Measurements from ENCODE around the gene IQGAP1.

IQGAP1 gene

GRCh38 chr15:90352107-90352893 lies 35.7 kb upstream of the IQGAP1 start, which contains the start of gene ZNF774:
TSS of gene ZNF774 (plus strand) at chr15:90352284. CDS start at chr15:90354661, 2,377 bp downstream.
- Histone ChIP-seq H3K4me3 (ENCODE audit: low read depth in 1 of 2, low read length in 2 of 2) (peak within 1 kb of the TSS; percentile 85 to 96), H3K27ac (ENCODE audit: low read length) (no peak within 1 kb of the TSS), H3K36me3 (ENCODE audit: control insufficient read depth in 1 of 2, insufficient read depth in 2 of 2, low read length in 2 of 2) (no peaks in the 10 kb centered on the region), H3K4me1 (ENCODE audit: control insufficient read depth in 1 of 2, insufficient read depth in 2 of 2, low read length in 2 of 2) (peaks cover 0 to 5% of the 10 kb centered on the region in 2 donors), H3K27me3 (ENCODE audit: low read depth, low read length) (no peaks in the 10 kb centered on the region), H3K9me3 (ENCODE audit: control insufficient read depth in 1 of 2, low read length in 2 of 2) (no peaks in the 10 kb centered on the region)

- Histone ChIP-seq H3K4me1 (ENCODE audit: control insufficient read depth in 1 of 2, insufficient read depth in 2 of 2, low read length in 2 of 2) (peaks cover 0 to 5% of the 10 kb centered on the region in 2 donors), H3K27ac (ENCODE audit: low read length) (no peak overlapping the region)
Measured at GRCh38 chr15:90354986-90355385, 33.1 kb upstream of the IQGAP1 start.

GRCh38 chr15:90358124-90359033 lies 29.7 kb upstream of the IQGAP1 start:
- no peaks in the 10 kb centered on the region for H3K27me3 ChIP-seq (ENCODE audit: low read depth, low read length)
- no peak overlapping the region for H3K4me3 ChIP-seq (ENCODE audit: low read depth in 1 of 2, low read length in 2 of 2)
- no peaks in the 10 kb centered on the region for H3K9me3 ChIP-seq (ENCODE audit: control insufficient read depth in 1 of 2, low read length in 2 of 2)
- no peak overlapping the region for H3K27ac ChIP-seq (ENCODE audit: low read length)
- H3K4me1 ChIP-seq (ENCODE audit: control insufficient read depth in 1 of 2, insufficient read depth in 2 of 2, low read length in 2 of 2), result peaks cover 8 to 17% of the 10 kb centered on the region in 2 donors
- H3K36me3 ChIP-seq (ENCODE audit: control insufficient read depth in 1 of 2, insufficient read depth in 2 of 2, low read length in 2 of 2), result peaks cover 0 to 4% of the 10 kb centered on the region in 2 donors

More at GRCh38 chr15:90354986-90355385, 33.1 kb upstream of the IQGAP1 start:
- Histone ChIP-seq H3K36me3 (ENCODE audit: control insufficient read depth in 1 of 2, insufficient read depth in 2 of 2, low read length in 2 of 2) (no peaks in the 10 kb centered on the region), H3K9me3 (ENCODE audit: control insufficient read depth in 1 of 2, low read length in 2 of 2) (no peaks in the 10 kb centered on the region), H3K4me3 (ENCODE audit: low read depth in 1 of 2, low read length in 2 of 2) (no peak overlapping the region), H3K27me3 (ENCODE audit: low read depth, low read length) (no peaks in the 10 kb centered on the region)

GRCh38 chr15:90360746-90361145 lies 27.3 kb upstream of the IQGAP1 start:
- H3K36me3 ChIP-seq (ENCODE audit: control insufficient read depth in 1 of 2, insufficient read depth in 2 of 2, low read length in 2 of 2), result peaks cover 0 to 4% of the 10 kb centered on the region in 2 donors
- H3K27me3 ChIP-seq (ENCODE audit: low read depth, low read length), result no peaks in the 10 kb centered on the region
- no peak overlapping the region for H3K27ac ChIP-seq (ENCODE audit: low read length)
- peaks cover 8 to 21% of the 10 kb centered on the region in 2 donors for H3K4me1 ChIP-seq (ENCODE audit: control insufficient read depth in 1 of 2, insufficient read depth in 2 of 2, low read length in 2 of 2)
- no peaks in the 10 kb centered on the region for H3K9me3 ChIP-seq (ENCODE audit: control insufficient read depth in 1 of 2, low read length in 2 of 2)
- no peak overlapping the region for H3K4me3 ChIP-seq (ENCODE audit: low read depth in 1 of 2, low read length in 2 of 2)

GRCh38 chr15:90362936-90363212 lies 25.2 kb upstream of the IQGAP1 start:
- Histone ChIP-seq H3K27me3 (ENCODE audit: low read depth, low read length) (no peaks in the 10 kb centered on the region), H3K4me1 (ENCODE audit: control insufficient read depth in 1 of 2, insufficient read depth in 2 of 2, low read length in 2 of 2) (peaks cover 8 to 25% of the 10 kb centered on the region in 2 donors), H3K36me3 (ENCODE audit: control insufficient read depth in 1 of 2, insufficient read depth in 2 of 2, low read length in 2 of 2) (peaks cover 0 to 4% of the 10 kb centered on the region in 2 donors), H3K4me3 (ENCODE audit: low read depth in 1 of 2, low read length in 2 of 2) (no peak overlapping the region), H3K9me3 (ENCODE audit: control insufficient read depth in 1 of 2, low read length in 2 of 2) (no peaks in the 10 kb centered on the region), H3K27ac (ENCODE audit: low read length) (peak overlapping the region; percentile 24)

- no peaks in the 10 kb centered on the region for H3K27me3 ChIP-seq (ENCODE audit: low read depth, low read length)
- H3K4me3 ChIP-seq (ENCODE audit: low read depth in 1 of 2, low read length in 2 of 2), result no peak overlapping the region
- H3K9me3 ChIP-seq (ENCODE audit: control insufficient read depth in 1 of 2, low read length in 2 of 2), result no peaks in the 10 kb centered on the region
- peaks cover 8 to 25% of the 10 kb centered on the region in 2 donors for H3K4me1 ChIP-seq (ENCODE audit: control insufficient read depth in 1 of 2, insufficient read depth in 2 of 2, low read length in 2 of 2)
- peaks cover 0 to 4% of the 10 kb centered on the region in 2 donors for H3K36me3 ChIP-seq (ENCODE audit: control insufficient read depth in 1 of 2, insufficient read depth in 2 of 2, low read length in 2 of 2)
- H3K27ac ChIP-seq (ENCODE audit: low read length), result no peak overlapping the region
Measured at GRCh38 chr15:90364251-90364650, 23.8 kb upstream of the IQGAP1 start.

GRCh38 chr15:90365414-90366055 lies 22.5 kb upstream of the IQGAP1 start:
- Histone ChIP-seq H3K4me1 (ENCODE audit: control insufficient read depth in 1 of 2, insufficient read depth in 2 of 2, low read length in 2 of 2) (peaks cover 8 to 25% of the 10 kb centered on the region in 2 donors), H3K4me3 (ENCODE audit: low read depth in 1 of 2, low read length in 2 of 2) (no peak overlapping the region), H3K36me3 (ENCODE audit: control insufficient read depth in 1 of 2, insufficient read depth in 2 of 2, low read length in 2 of 2) (peaks cover 0 to 4% of the 10 kb centered on the region in 2 donors), H3K9me3 (ENCODE audit: control insufficient read depth in 1 of 2, low read length in 2 of 2) (no peaks in the 10 kb centered on the region), H3K27ac (ENCODE audit: low read length) (no peak overlapping the region), H3K27me3 (ENCODE audit: low read depth, low read length) (no peaks in the 10 kb centered on the region)

GRCh38 chr15:90367576-90367975 lies 20.5 kb upstream of the IQGAP1 start:
- H3K36me3 ChIP-seq (ENCODE audit: control insufficient read depth in 1 of 2, insufficient read depth in 2 of 2, low read length in 2 of 2), result no peaks in the 10 kb centered on the region
- peaks cover 2 to 16% of the 10 kb centered on the region in 2 donors for H3K4me1 ChIP-seq (ENCODE audit: control insufficient read depth in 1 of 2, insufficient read depth in 2 of 2, low read length in 2 of 2)
- H3K27ac ChIP-seq (ENCODE audit: low read length), result peak overlapping the region; percentile 11
- no peaks in the 10 kb centered on the region for H3K9me3 ChIP-seq (ENCODE audit: control insufficient read depth in 1 of 2, low read length in 2 of 2)
- H3K27me3 ChIP-seq (ENCODE audit: low read depth, low read length), result no peaks in the 10 kb centered on the region
- H3K4me3 ChIP-seq (ENCODE audit: low read depth in 1 of 2, low read length in 2 of 2), result no peak overlapping the region

- no peaks in the 10 kb centered on the region for H3K36me3 ChIP-seq (ENCODE audit: control insufficient read depth in 1 of 2, insufficient read depth in 2 of 2, low read length in 2 of 2)
- H3K27me3 ChIP-seq (ENCODE audit: low read depth, low read length), result no peaks in the 10 kb centered on the region
- H3K4me1 ChIP-seq (ENCODE audit: control insufficient read depth in 1 of 2, insufficient read depth in 2 of 2, low read length in 2 of 2), result no peaks in the 10 kb centered on the region
- no peak overlapping the region for H3K4me3 ChIP-seq (ENCODE audit: low read depth in 1 of 2, low read length in 2 of 2)
- no peaks in the 10 kb centered on the region for H3K9me3 ChIP-seq (ENCODE audit: control insufficient read depth in 1 of 2, low read length in 2 of 2)
- no peak overlapping the region for H3K27ac ChIP-seq (ENCODE audit: low read length)
Measured at GRCh38 chr15:90375071-90375470, 13.0 kb upstream of the IQGAP1 start.

- Histone ChIP-seq H3K9me3 (ENCODE audit: control insufficient read depth in 1 of 2, low read length in 2 of 2) (no peaks in the 10 kb centered on the region), H3K4me1 (ENCODE audit: control insufficient read depth in 1 of 2, insufficient read depth in 2 of 2, low read length in 2 of 2) (no peaks in the 10 kb centered on the region), H3K27me3 (ENCODE audit: low read depth, low read length) (no peaks in the 10 kb centered on the region), H3K4me3 (ENCODE audit: low read depth in 1 of 2, low read length in 2 of 2) (no peak overlapping the region), H3K36me3 (ENCODE audit: control insufficient read depth in 1 of 2, insufficient read depth in 2 of 2, low read length in 2 of 2) (no peaks in the 10 kb centered on the region), H3K27ac (ENCODE audit: low read length) (no peak overlapping the region)
Measured at GRCh38 chr15:90376789-90377188, 11.3 kb upstream of the IQGAP1 start.

GRCh38 chr15:90379263-90379662 lies 8.8 kb upstream of the IQGAP1 start:
- no peak overlapping the region for H3K27ac ChIP-seq (ENCODE audit: low read length)
- H3K4me1 ChIP-seq (ENCODE audit: control insufficient read depth in 1 of 2, insufficient read depth in 2 of 2, low read length in 2 of 2), result no peaks in the 10 kb centered on the region
- H3K9me3 ChIP-seq (ENCODE audit: control insufficient read depth in 1 of 2, low read length in 2 of 2), result no peaks in the 10 kb centered on the region
- no peak overlapping the region for H3K4me3 ChIP-seq (ENCODE audit: low read depth in 1 of 2, low read length in 2 of 2)
- H3K27me3 ChIP-seq (ENCODE audit: low read depth, low read length), result no peaks in the 10 kb centered on the region
- no peaks in the 10 kb centered on the region for H3K36me3 ChIP-seq (ENCODE audit: control insufficient read depth in 1 of 2, insufficient read depth in 2 of 2, low read length in 2 of 2)

Data from muscle layer of duodenum (tissue), 2 donors.